K562 (cell line): ENCODE data around the gene SEPTIN2. TPM values are rescaled to one million over a fixed set of nuclear protein-coding genes. Genes with fewer than 3 reads are reported as not detected.

Experiments
- CHD7 ChIP-seq: fragments of 200-600 bp; sonication (generic); IDR thresholded peaks from one replicate; pipeline ENCODE4 v1.6.1; 2012; ENCODE audit warnings: mild to moderate bottlenecking, low read depth, low read length, inconsistent platforms
- PREB ChIP-seq: sonication (generic); formaldehyde crosslinking; IDR thresholded peaks from 2 replicates; pipeline ENCODE4 v1.8.1; 2023; ENCODE audit warnings: mild to moderate bottlenecking, missing genetic modification reagents
- USF2 ChIP-seq: sonication (generic); formaldehyde crosslinking; IDR thresholded peaks from 2 replicates; pipeline ENCODE4 v1.5.0; 2020; ENCODE audit warnings: missing genetic modification reagents
- ZBTB11 ChIP-seq, 3 experiments: fragments of 200-800 bp in 1 of 3; fragments of 250-450 bp in 1 of 3; fragments of 450-650 bp in 1 of 3; sonication (Bioruptor Pico) in 1 of 3; sonication (Bioruptor generic) in 1 of 3; formaldehyde crosslinking in 1 of 3; IDR thresholded peaks; 2 replicates each; pipeline versions ENCODE4 v1.6.1 to v1.8.0; 2016 to 2022; ENCODE audit warnings: mild to moderate bottlenecking in 2 of 3, missing genetic modification characterization in 2 of 3, missing compliant biosample characterization in 1 of 3, moderate library complexity in 1 of 3
- ZNF134 ChIP-seq: fragments of 250-450 bp; sonication (Bioruptor Pico); conservative IDR thresholded peaks from 2 replicates; pipeline ENCODE4 v1.4.0; 2020
- ZNF449 ChIP-seq: fragments of 250-450 bp; sonication (Bioruptor Pico); IDR thresholded peaks from 2 replicates; pipeline ENCODE4 v1.8.0; 2022; ENCODE audit warnings: moderate library complexity, mild to moderate bottlenecking, inconsistent platforms
- polyA plus RNA-seq, 8 experiments: library from polyadenylated mRNA; depleted of rRNA in 4 of 8; stranded (reverse) in 5 of 8; unstranded in 3 of 8; fragments of >200 nt; fragmentation: Nextera tagmentation in 2 of 8; fragmentation: Illumina TruSeq in 1 of 8; extraction: Ambion mirVana in 2 of 8; extraction: Trizol in 1 of 8; gene quantifications; 2 replicates each; pipeline versions ENCODE4 v1.2.1 to v1.2.3, GENCODE V29; 2011 to 2014; ENCODE audit warnings: inconsistent platforms in 1 of 8, missing spikeins in 1 of 8
- total RNA-seq, 7 experiments: library from RNA; depleted of rRNA in 6 of 7; stranded (reverse); fragments of >200 nt in 6 of 7; fragmentation: Illumina TruSeq in 2 of 7; extraction: Trizol in 2 of 7; gene quantifications; 2 replicates each; pipeline versions ENCODE4 v1.2.1 to v1.2.3, GENCODE V29; 2011 to 2021; ENCODE audit warnings: low replicate concordance in 1 of 7

Gene SEPTIN2
- total and polyA plus RNA-seq, 9 of the 15 experiments (the other 6 are each of a cell fraction or from before 2014, with no cell fraction given), result 121 to 367 (median 166) TPM

- TF ChIP-seq CHD7 (no peak), ZNF134 (CRISPR knock-in tag) (no peak), PREB (no peak), ZNF449 (CRISPR knock-in tag) (no peak), USF2 (peak; percentile 98), ZBTB11 (CRISPR knock-in tag; IDR thresholded peaks at IDR 0.05) (peak in 1 of 3 experiments; percentile 23; a peak in 1 of 6 replicates)
Measured at GRCh38 chr2:241315093-241315878, 439 bp upstream of the SEPTIN2 start, which contains the start of gene HDLBP (continued).
